Kidney (tissue), 14 donors: ENCODE measurements around the gene ABCA6. TPM values are rescaled to one million over a fixed set of nuclear protein-coding genes. Genes with fewer than 3 reads are reported as not detected.

Experiments
- DNase-seq, 5 donors: peaks; one replicate each; pipeline ENCODE4 v3.0.0-alpha.2; 2013 to 2020
- FAIRE-seq: peaks from 2 replicates; lab custom pipeline; 2012; peaks lifted over from hg19 to GRCh38; lab: Jason Lieb, UNC
- H3K27ac ChIP-seq, 2 donors: one replicate each; pipeline ENCODE4 v1.7.0; 2013; ENCODE audit warnings: low read depth in 2 of 2, low read length in 2 of 2, inconsistent platforms in 1 of 2
- H3K27me3 ChIP-seq: one replicate; pipeline ENCODE4 v1.7.1; 2013; ENCODE audit warnings: low read length, inconsistent platforms; ENCODE audit not compliant: control insufficient read depth, insufficient read depth
- H3K36me3 ChIP-seq, 3 donors: one replicate each; pipeline versions ENCODE4 v1.7.0 to v1.7.1; 2013; ENCODE audit warnings: low read length in 3 of 3, control low read depth in 1 of 3, inconsistent platforms in 1 of 3; ENCODE audit not compliant: insufficient read depth in 3 of 3, control insufficient read depth in 2 of 3
- H3K4me1 ChIP-seq, 3 donors: one replicate each; pipeline versions ENCODE4 v1.7.0 to v1.7.1; 2013; ENCODE audit warnings: low read length in 3 of 3, inconsistent platforms in 1 of 3, low read depth in 1 of 3; ENCODE audit not compliant: control insufficient read depth in 2 of 3, insufficient read depth in 2 of 3
- H3K4me3 ChIP-seq, 3 donors: one replicate each; pipeline versions ENCODE4 v1.7.0 to v1.8.1; 2013; ENCODE audit warnings: low read length in 3 of 3, control low read depth in 1 of 3, inconsistent platforms in 1 of 3
- H3K9ac ChIP-seq, 3 donors: one replicate each; pipeline versions ENCODE4 v1.7.0 to v1.7.1; 2013; ENCODE audit warnings: low read length in 3 of 3, control low read depth in 1 of 3, inconsistent platforms in 1 of 3
- H3K9me3 ChIP-seq, 3 donors: one replicate each; pipeline versions ENCODE4 v1.7.0 to v1.7.1; 2013; ENCODE audit warnings: low read length in 3 of 3, control low read depth in 1 of 3, inconsistent platforms in 1 of 3; ENCODE audit not compliant: control insufficient read depth in 2 of 3, insufficient read depth in 1 of 3
- intact Hi-C: fragments of 100-400 bp; cut with DNase I; formaldehyde crosslinking; loops from one replicate; pipeline ENCODE4 v1.11.1; 2022
- polyA plus RNA-seq: library from polyadenylated mRNA; stranded (reverse); fragments of 350-450 nt; fragmentation: Illumina TruSeq; extraction: RNeasy Lipid Tissue Mini Kit (QIAGEN cat#74804); gene quantifications from one replicate; pipeline ENCODE4 v1.2.3, GENCODE V29; 2014; ENCODE audit warnings: low read depth, low replicate concordance; ENCODE audit not compliant: insufficient read depth
- total RNA-seq: library from RNA; stranded (reverse); fragmentation: NEBNext Ultra II Directional; extraction: Animal tissue kit (Norgen Biotek cat#: 25700); gene quantifications from one replicate; pipeline ENCODE4 v1.2.1, GENCODE V29; 2021
- TF ChIP-seq, protein P1 (sequence below): IDR thresholded peaks from 3 replicates; pipeline ENCODE4 v1.5.1; 2012; ENCODE audit warnings: mild to moderate bottlenecking, moderate library complexity, borderline replicate concordance; ENCODE audit not compliant: insufficient read depth; ENCODE audit errors: extremely low read depth
- donor health status: control.
- donor health status: control.
- donor health status: control.
- donor health status: control.
- donor health status: control.
- donor health status: DM: yes; HTN: yes; CAD: no.
- donor health status: Normal renal cell carcinoma (clear cell type).

The ABCA6 gene
- total and polyA plus RNA-seq, 2 donors from 2014 or later: 2.9 to 7.6 TPM

DNA sequence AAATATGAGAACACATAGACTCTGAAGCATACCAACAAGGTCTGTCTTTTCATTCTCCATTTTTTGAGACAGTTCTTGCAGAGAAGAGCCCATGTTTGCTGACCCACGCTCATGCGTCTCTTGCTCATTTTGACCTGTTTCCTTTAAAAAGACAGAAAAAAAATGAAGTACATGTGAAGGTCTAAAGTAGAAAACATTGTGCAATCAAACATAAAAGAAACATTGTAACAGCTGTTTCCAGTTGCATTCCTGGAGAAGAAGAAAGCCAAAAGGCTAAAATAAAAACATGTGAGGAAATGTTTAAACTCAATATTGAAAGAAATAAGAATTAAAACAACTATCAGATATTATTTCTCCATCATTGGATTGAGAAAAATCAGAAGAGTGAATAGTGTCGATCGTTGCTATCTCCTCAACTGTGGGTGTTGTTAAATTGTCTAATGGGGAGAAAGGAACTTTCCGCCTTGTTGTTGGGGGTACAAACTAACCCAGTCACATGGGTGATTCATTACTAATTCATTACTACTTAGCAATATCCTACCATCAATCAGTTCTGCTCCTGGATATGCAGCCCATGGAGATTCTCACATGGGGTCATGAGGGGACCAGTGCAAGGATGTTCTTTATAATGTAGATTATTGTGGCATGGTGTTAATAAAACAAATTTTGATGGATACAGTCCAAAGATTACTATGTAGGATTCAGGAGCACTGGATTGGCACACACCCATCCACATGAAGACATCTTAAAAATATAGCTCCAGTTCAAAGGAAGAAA, 90.5 kb downstream of the ABCA6 start:
- FAIRE-seq (no peak), DNase-seq (peak in 1 of 5 donors; percentile 15)
- no peak overlapping the region for H3K27ac ChIP-seq
- no peaks in the 10 kb centered on the region for H3K36me3 ChIP-seq
- H3K9me3 ChIP-seq: peaks cover 0 to under 1% (median 0%) of the 10 kb centered on the region in 3 donors
- TF ChIP-seq, protein P1, sequence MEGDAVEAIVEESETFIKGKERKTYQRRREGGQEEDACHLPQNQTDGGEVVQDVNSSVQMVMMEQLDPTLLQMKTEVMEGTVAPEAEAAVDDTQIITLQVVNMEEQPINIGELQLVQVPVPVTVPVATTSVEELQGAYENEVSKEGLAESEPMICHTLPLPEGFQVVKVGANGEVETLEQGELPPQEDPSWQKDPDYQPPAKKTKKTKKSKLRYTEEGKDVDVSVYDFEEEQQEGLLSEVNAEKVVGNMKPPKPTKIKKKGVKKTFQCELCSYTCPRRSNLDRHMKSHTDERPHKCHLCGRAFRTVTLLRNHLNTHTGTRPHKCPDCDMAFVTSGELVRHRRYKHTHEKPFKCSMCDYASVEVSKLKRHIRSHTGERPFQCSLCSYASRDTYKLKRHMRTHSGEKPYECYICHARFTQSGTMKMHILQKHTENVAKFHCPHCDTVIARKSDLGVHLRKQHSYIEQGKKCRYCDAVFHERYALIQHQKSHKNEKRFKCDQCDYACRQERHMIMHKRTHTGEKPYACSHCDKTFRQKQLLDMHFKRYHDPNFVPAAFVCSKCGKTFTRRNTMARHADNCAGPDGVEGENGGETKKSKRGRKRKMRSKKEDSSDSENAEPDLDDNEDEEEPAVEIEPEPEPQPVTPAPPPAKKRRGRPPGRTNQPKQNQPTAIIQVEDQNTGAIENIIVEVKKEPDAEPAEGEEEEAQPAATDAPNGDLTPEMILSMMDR: no peak
- H3K4me3 ChIP-seq: no peak overlapping the region
- H3K27me3 ChIP-seq: no peaks in the 10 kb centered on the region
- no peak overlapping the region for H3K9ac ChIP-seq
- H3K4me1 ChIP-seq: no peaks in the 10 kb centered on the region
- intact Hi-C loops: no loop called here

DNA sequence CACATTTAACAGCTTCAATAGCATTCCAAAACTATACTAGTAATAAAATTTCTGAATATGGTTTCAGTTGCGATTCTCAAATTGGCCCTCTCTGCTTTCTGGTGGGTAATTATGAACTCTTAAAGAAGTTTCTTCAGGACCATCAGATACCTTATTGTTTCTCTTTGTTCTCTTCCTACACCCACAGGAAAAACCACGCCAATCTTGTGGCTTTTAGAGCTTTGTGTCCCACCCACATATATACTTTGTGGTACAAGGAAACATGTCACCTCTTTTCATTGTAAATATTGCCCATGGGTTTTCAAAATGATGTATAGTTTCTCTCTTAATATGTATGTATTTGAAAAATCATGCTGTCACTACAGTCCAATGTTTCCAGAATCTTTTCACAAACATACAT, 93.1 kb downstream of the ABCA6 start:
- DNase-seq (no peak), FAIRE-seq (no peak)
- H3K27ac ChIP-seq: no peak overlapping the region
- TF ChIP-seq, protein P1: no peak
- H3K27me3 ChIP-seq: no peaks in the 10 kb centered on the region
- H3K36me3 ChIP-seq: no peaks in the 10 kb centered on the region
- intact Hi-C loops: no loop called here
- no peak overlapping the region for H3K9ac ChIP-seq
- H3K4me1 ChIP-seq: no peaks in the 10 kb centered on the region
- no peak overlapping the region for H3K4me3 ChIP-seq
- H3K9me3 ChIP-seq: no peaks in the 10 kb centered on the region

DNA sequence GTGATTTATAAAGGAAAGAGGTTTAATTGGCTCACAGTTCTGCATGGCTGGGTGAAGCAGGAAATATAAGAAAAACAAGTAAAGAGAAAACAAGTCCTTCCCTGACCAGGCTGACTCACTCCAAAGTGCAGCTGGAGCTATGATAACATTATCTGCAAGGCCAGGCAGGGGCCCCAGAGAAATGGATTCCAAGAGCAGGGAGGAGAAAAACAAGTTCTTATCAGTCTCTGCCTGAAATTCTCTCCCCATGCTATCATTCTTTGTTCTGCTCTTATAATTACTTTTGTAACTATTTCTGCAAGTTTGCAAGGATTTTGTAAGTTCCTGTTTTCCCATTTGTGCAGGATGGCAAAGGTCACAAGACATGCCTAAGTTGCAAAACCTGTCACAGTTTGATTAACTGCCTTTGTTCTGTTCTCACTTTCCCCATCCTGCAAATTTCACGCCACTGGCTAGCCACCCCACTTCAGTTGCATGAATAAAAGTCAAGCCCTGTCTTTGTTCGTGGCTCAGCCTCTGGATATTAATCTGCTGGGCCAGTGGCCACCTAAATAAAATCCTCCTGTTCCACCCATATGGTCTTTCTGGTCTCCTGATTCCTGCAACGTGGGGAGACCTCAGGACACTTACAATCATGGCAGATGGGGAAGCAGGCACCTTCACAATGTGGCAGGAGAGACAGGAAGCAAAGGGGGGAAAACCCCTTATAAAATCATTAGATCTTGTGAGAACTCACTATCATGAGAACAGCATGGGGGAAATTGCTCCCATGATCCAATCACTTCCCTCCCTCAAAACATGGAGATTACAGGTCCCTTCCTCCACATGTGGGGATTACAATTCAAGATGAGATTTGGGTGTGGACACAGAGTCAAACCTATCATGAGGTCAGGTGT, 94.1 kb downstream of the ABCA6 start:
- no peaks in the 10 kb centered on the region for H3K36me3 ChIP-seq
- H3K9me3 ChIP-seq: no peaks in the 10 kb centered on the region
- DNase-seq (peak; percentile 46 to 80 (median 62)), FAIRE-seq (no peak)
- TF ChIP-seq, protein P1: no peak
- intact Hi-C loops: no loop called here
- no peaks in the 10 kb centered on the region for H3K4me1 ChIP-seq
- H3K27ac ChIP-seq: no peak overlapping the region
- no peak overlapping the region for H3K9ac ChIP-seq
- no peaks in the 10 kb centered on the region for H3K27me3 ChIP-seq
- H3K4me3 ChIP-seq: no peak overlapping the region
